ENCODE results near the gene MGRN1.
"Not testable (repeated sequence)": the region's sequence is repeated elsewhere in the genome, so short reads cannot be mapped to it uniquely, and the experiment has no call there.

MGRN1 gene

DNA sequence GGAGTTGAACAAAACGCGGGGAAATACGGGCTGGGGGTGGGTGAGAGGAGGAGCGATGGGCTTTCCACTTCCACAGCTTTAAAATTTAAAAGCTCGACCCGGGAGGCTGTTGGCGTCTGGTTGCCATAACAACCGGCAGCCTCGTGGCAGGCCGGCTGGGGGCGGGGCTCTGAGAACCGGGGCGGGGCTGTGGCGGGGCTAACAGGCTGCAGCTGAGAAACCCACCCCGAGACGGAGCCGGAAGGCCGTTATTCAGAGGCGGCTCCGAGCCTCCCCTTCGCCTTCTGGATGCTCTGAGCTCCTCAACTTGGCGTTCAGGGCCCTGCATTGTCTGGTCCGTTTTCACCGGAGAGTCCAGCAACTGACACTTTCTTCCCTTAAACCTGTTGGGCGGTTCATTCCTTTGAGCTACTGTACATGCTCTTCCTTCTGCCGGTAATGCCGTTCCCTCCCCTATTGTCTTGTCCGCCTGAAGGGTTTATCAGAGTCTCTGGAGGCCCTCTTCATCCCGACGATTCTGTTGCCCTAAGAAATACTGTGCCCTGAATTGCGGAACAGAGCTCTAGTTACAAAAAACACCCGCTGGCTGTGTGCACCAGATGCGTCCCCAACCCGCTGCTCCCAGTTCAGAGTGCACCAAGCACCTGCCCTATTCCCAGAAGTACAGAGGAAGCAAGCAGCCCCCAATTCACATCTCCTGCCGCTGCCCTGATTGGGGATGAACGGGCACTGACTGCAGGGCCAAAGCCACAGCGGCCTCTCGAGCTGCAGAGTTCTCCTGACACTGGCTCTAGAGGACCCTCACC is 110.3 kb downstream of the MGRN1 start:
- DNase-seq (ENCODE audit: low read depth) = peak; percentile 62

DNA sequence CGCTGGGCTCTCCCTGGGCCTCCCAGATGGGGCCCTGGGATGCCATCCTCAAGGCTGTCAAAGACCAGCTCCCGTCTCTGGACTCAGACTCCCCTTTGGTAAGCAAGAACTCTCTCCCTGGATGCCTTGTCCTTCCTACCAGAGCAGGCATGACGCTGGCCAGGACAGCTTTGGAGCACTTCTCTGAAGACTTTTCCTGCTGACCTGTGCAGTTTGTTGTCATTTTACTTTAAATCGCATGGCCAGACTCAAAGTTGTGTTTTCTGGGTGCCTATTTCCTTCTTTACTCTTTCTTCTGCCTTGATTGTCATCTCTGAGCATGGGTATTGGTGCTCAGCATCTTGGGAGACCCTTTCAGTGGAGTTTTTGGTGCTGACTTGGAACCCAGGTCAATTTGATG is 111.9 kb downstream of the MGRN1 start:
- no peak for DNase-seq (ENCODE audit: low read depth)

DNA sequence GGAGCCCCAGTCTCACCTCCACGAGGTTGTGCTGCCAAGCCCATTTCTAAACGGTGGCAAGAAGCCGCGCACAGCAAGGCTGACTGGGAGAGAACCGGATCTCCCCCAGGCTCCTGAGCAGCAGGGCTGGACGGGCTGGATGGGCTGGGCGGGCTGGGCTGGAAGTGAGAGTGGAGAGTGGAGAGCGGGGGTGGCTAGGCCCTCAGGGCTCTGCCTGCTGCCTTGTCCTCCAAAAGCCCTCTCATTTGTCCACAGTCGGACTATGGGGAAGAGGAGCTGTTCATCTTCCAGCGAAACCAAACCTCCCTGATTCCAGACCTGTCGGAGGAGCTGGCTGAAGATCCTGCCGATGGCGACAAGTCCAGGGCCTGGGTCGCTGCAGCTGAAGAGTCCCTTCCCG is 112.9 kb downstream of the MGRN1 start:
- no peak for DNase-seq (ENCODE audit: low read depth)

DNA sequence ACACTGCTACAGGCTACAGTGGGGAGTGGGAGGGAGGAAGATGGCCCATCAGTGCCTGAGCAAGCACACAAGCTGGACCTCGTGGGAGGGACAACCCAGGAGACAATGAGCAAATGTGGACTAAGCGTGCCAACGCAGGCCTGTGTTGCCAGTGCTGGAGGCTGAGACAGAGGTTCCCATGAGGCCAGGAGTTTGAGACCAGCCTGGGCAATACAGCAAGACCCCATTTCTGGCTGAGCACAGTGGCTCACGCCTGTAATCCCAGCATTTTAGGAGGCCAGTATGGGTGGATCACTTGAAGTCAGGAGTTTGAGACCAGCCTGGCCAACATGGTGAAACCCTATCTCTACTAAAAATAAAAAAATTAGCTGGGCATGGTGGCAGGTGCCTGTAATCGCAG is 113.7 kb downstream of the MGRN1 start:
- DNase-seq (ENCODE audit: low read depth) = not testable (repeated sequence)
